HG02973 (cell line): Measurements from ENCODE around the gene CAMK2N2.
A peak's percentile ranks its signal among the peaks of the same experiment; 100 is the strongest.

Experiments
- ATAC-seq: cut with Tn5 transposase; IDR thresholded peaks from one replicate; pipeline ENCODE4 v1.9.1; 2021; ENCODE audit warnings: moderate library complexity; ENCODE audit not compliant: unreplicated experiment

Gene CAMK2N2

GRCh38 chr3:184261270-184261853, at the start of gene CAMK2N2:
Gene CAMK2N2, minus strand, starts transcription at chr3:184261553. Its CDS starts 268 bp downstream, at chr3:184261285.
- no peak for ATAC-seq

DNA sequence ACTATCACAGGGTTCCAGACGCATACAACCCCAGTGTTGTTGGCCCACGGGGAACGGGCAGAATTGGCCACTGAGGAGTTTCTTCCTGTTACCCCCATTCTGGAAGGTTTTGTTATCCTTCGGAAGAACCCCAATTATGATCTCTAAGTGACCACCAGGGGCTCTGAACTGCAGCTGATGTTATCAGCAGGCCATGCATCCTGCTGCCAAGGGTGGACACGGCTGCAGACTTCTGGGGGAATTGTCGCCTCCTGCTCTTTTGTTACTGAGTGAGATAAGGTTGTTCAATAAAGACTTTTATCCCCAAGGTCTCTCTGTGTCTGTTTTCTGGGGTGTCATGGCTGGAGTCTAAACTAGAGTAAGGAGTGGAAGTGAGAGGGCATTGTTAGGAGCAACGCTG, 47.4 kb upstream of the CAMK2N2 start:
- no peak for ATAC-seq

DNA sequence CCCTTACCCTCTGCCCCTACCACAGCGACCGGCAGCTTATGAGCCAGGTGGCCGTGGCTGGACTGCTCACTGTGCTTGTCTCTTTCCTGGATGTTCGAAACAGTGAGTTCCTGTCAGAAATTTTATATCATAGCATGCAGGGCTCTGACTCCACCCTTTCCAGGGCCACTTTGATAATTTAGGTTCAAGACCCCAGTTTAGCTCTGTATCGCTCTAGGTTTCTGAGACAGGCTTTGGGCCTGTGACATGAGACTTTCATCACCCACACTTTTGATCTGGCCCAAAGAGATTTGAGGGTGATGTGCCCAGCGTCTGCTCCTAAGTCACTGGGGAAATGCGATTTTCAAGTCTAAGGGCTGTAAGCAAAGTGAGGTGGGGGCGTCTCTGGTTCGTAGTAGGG, 46.6 kb upstream of the CAMK2N2 start:
- ATAC-seq, result no peak

DNA sequence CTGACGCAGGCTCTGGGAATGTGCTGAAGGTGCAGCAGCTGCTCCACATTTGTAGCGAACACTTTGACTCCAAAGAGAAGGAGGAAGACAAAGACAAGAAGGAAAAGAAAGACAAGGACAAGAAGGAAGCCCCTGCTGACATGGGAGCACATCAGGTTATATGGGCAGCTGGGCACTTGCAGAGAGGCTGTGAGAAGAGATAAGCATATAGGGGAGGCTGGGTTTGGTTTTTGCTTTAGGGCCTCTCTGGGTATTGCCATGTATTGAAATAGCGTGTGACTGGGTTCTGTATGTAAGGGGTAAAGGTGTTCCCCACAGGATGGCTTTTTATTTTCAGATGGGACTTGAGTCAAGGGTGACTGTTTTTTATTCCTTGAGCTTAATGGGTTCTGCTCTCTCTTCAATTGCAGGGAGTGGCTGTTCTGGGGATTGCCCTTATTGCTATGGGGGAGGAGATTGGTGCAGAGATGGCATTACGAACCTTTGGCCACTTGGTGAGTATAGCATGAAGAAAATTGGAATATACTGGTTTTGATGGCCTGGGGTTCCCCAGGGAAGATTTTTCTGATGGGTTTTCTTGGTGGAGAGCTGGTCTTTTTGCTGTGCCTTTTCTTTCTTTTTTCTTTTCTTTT, 45.1 kb upstream of the CAMK2N2 start:
- no peak for ATAC-seq

GRCh38 chr3:184305577-184305976, 44.2 kb upstream of the CAMK2N2 start:
- ATAC-seq, result no peak

DNA sequence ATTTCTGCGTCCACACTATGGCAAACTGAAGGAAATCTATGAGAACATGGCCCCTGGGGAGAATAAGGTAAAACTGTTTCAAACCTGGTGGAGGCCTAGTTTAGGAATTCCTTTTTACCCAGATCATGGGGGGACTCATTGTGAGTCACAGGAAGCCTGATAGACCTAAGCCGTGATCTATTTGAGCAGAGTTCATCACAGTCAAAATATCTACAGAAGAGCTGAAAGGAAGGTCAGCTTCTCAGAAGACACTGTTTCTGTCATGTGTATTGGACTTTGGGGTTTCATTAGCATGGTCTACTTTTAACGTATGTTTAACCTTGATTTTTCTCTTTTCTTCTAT, 39.0 kb upstream of the CAMK2N2 start:
- no peak for ATAC-seq

GRCh38 chr3:184299488-184300377, 38.4 kb upstream of the CAMK2N2 start:
- ATAC-seq, result no peak

- peak; percentile 91 for ATAC-seq
Observed at GRCh38 chr3:184298759-184299487, 37.6 kb upstream of the CAMK2N2 start, which contains the start of gene PSMD2. Gene PSMD2, plus strand, starts transcription at chr3:184299241. Its CDS starts 26 bp downstream, at chr3:184299267.

DNA sequence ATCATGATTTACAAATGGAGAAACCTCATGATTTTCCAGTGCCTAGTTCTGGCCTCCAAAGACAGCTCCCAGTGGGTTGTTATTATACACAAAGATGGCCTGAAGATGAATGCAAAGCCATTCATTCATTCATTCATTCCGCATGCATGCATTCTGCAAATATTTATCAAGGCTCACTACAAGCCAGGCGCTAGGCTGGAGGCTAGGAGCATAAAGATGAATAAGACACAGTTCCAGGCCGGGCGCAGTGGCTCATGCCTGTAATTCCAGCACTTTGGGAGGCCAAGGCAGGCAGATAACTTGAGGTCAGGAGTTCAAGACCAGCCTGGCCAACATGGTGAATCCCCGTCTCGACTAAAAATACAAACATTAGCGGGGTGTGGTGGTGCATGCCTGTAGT, 35.3 kb upstream of the CAMK2N2 start:
- no peak for ATAC-seq

GRCh38 chr3:184295771-184296170, 34.4 kb upstream of the CAMK2N2 start:
- ATAC-seq, result no peak

DNA sequence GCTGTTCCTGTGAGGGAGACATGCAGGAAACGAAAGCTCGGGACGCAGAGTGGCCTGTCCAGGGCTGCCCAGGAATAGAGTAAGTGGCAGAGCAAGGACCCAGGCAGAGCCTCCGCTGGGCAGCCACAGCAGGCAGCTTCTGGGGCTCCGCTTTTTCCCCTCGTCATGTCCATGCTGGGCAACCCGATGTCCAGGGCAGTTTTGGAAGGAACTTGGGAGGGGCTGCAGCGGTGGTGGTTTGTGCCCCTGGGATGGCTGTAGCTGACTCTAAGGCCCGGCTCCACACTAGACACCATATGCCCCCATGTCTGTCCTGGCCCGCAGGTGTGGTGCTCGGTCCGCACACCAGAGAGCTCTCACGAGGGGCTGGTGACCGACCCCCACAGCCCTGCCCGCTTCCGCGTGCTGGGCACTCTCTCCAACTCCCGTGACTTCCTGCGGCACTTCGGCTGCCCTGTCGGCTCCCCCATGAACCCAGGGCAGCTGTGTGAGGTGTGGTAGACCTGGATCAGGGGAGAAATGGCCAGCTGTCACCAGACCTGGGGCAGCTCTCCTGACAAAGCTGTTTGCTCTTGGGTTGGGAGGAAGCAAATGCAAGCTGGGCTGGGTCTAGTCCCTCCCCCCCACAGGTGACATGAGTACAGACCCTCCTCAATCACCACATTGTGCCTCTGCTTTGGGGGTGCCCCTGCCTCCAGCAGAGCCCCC, 30.5 kb upstream of the CAMK2N2 start:
- no peak for ATAC-seq

GRCh38 chr3:184291044-184291737, 29.8 kb upstream of the CAMK2N2 start:
- ATAC-seq, result no peak

GRCh38 chr3:184290331-184290730, 29.0 kb upstream of the CAMK2N2 start:
- no peak for ATAC-seq

GRCh38 chr3:184289426-184289938, 28.1 kb upstream of the CAMK2N2 start:
- no peak for ATAC-seq

- no peak for ATAC-seq
Observed at GRCh38 chr3:184284696-184285095, 23.3 kb upstream of the CAMK2N2 start.

GRCh38 chr3:184283681-184284080, 22.3 kb upstream of the CAMK2N2 start:
- no peak for ATAC-seq

DNA sequence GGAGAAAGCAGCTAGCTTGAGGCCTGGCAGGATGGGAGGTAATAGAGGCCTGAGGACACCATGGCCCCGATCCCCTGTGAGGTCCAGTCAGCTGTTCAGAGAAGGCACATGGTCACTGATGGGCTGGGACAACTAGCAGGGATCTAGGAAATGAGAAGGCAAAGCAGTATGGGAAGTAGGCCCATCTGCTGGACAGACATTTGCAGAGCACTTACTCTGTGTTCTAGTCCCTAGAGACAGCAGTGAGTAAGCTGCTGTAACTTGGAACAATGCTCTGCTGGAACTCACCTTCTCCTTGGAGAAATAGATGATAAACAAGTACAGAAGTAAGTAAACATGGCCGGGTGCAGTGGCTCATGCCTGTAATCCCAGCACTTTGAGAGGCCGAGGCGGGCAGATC, 21.6 kb upstream of the CAMK2N2 start:
- no peak for ATAC-seq

DNA sequence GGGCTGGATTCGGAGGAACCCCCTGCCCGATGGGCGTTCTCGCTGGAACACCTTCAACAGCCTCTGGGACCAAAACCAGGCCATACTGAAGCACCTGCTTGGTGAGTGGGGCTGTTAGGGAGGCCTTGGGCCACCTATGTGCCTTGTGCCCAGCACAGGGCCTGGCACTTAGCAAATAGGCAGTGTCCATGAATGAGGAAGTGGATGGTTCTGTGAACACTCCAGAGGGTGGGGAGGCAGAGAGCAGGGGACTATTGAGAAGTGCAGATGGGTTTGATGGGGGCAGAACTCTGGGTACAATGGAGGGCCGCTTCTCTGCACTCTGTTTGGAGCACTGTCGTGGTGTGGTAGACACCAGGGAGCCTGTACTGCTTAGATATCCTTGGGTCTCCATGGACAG, 16.0 kb upstream of the CAMK2N2 start:
- ATAC-seq, result no peak

DNA sequence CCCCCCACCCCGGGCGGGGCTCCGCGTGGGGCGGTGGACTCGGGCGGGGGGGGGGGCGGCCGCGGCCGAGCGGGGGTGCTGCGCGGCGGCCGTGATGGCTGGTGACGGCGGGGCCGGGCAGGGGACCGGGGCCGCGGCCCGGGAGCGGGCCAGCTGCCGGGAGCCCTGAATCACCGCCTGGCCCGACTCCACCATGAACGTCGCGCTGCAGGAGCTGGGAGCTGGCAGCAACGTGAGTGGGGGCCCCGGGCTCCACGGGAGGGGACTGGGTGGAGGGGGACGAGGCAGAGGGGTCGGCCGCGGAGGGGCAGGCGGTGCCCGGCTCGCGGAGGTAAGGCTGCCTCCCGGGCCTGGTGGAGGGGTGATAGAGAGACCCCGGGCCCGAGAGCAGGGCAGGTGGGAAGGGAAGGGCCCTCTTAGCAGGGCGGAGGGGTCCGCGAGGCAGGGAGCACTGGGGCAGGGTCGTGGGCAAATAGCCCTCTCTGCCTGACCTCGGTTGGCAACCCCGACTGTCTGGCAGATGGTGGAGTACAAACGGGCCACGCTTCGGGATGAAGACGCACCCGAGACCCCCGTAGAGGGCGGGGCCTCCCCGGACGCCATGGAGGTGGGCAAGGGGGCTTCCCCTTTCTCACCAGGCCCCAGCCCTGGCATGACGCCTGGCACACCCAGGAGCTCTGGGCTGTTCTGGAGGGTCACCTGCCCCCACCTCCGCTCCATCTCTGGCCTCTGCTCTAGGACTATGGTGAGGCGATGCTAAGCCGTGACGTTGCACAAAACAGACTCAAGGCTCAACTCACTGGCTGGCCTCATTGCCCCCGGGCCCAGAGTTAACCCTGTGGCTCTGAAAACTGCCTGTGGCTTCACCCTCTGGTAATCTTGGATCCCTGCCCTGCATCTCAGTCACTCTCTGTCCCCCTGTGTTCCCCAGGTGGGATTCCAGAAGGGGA, 14.9 kb upstream of the CAMK2N2 start, which contains the start of gene ECE2:
TSS of gene ECE2 (plus strand) at position 62 of the 950 bp plus-strand sequence. CDS start at position 194, 132 bp downstream.
- ATAC-seq, result no peak
